SK-N-MC (cell line): ENCODE data around the gene YY1AP1.

Experiments
- EZH2 ChIP-seq: fragments of 200-600 bp; sonication (generic); IDR thresholded peaks from one replicate; pipeline ENCODE4 v1.6.1; 2017; ENCODE audit warnings: antibody characterized with exemption
- POLR2AphosphoS5 ChIP-seq: IDR thresholded peaks from 2 replicates; pipeline ENCODE4 v1.6.1; 2012; ENCODE audit warnings: mild to moderate bottlenecking, low read depth, low read length, borderline replicate concordance

DNA sequence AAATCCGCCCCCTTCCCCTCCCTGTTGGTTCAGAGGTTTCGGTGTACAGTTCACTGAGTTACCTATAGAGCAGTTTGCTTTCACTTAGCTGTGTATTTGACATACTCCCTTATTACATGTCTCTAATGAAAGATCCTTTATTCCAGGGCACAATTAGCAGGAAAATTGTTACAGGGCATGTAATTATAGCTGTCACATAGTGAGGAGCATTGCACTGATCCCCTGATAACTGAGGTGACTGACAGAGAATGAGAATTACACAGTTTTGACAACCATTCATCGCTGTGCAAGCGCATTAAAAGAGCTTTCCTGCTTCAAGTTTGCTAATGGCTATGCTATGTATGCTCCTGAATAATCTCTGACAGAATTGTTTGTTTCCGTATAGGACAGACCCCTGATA lies 27.2 kb upstream of the YY1AP1 start:
- TF ChIP-seq EZH2 (no peak), POLR2AphosphoS5 (no peak)
